Endothelial cell of umbilical vein (primary cell): ENCODE measurements around the gene ZMIZ2.

Experiments used
- CTCF ChIP-seq, 2 donors: IDR thresholded peaks; 1 replicate in 1 of 2; 2 replicates in 1 of 2; pipeline ENCODE4 v1.5.1; 2011; ENCODE audit warnings: low read length in 2 of 2, mild to moderate bottlenecking in 2 of 2, moderate library complexity in 2 of 2, control low read depth in 1 of 2, inconsistent platforms in 1 of 2, low read depth in 1 of 2; ENCODE audit not compliant: insufficient read depth in 1 of 2; ENCODE audit errors: extremely low read depth in 1 of 2
- EZH2 ChIP-seq: IDR thresholded peaks from 2 replicates; pipeline ENCODE4 v1.6.1; 2012; ENCODE audit warnings: borderline replicate concordance, low read depth, mild to moderate bottlenecking, moderate library complexity, low read length, inconsistent platforms; ENCODE audit not compliant: severe bottlenecking
- FOS ChIP-seq: IDR thresholded peaks from 2 replicates; pipeline ENCODE4 v1.6.1; 2011; ENCODE audit warnings: mild to moderate bottlenecking, low read length, moderate library complexity, borderline replicate concordance; ENCODE audit not compliant: insufficient read depth
- GATA2 ChIP-seq: IDR thresholded peaks from 2 replicates; pipeline ENCODE4 v1.7.0; 2011; ENCODE audit warnings: low read depth, mild to moderate bottlenecking, moderate library complexity, mixed read lengths, low read length; ENCODE audit not compliant: insufficient read length, insufficient read depth
- JUN ChIP-seq: IDR thresholded peaks from 2 replicates; pipeline ENCODE4 v1.6.1; 2011; ENCODE audit warnings: borderline replicate concordance, low read depth; ENCODE audit not compliant: insufficient read length, insufficient read depth
- MAX ChIP-seq: IDR thresholded peaks from 2 replicates; pipeline ENCODE4 v1.6.1; 2011; ENCODE audit not compliant: insufficient read depth, insufficient read length
- MYC ChIP-seq: IDR thresholded peaks from one replicate; pipeline ENCODE4 v1.6.1; 2011; ENCODE audit warnings: mild to moderate bottlenecking, low read depth, low read length
- POLR2A ChIP-seq: IDR thresholded peaks from 2 replicates; pipeline ENCODE4 v1.6.1; 2012; ENCODE audit warnings: low read depth, mild to moderate bottlenecking, control low read depth, low read length
- POLR2AphosphoS5 ChIP-seq: IDR thresholded peaks from 2 replicates; pipeline ENCODE4 v1.6.1; 2012; ENCODE audit warnings: low read depth, mild to moderate bottlenecking, control low read depth, low read length, moderate library complexity; ENCODE audit not compliant: insufficient read depth

- TF ChIP-seq CTCF (IDR thresholded peaks at IDR 0.05; ENCODE audit: extremely low read depth in 1 of 2, insufficient read depth in 1 of 2, low read depth in 1 of 2, low read length in 2 of 2) (no peak), POLR2AphosphoS5 (peak; percentile 89), POLR2A (peak; percentile 97), MAX (peak; percentile 84), MYC (peak; percentile 94), EZH2 (no peak), GATA2 (no peak), FOS (no peak), JUN (no peak)
Observed at GRCh38 chr7:44796504-44797328, 48.1 kb downstream of the ZMIZ2 start, which contains the start of gene PPIA.
